HepG2 (cell line): ENCODE results near the gene SBK2. TPM values are rescaled to one million over a fixed set of nuclear protein-coding genes. Genes with fewer than 3 reads are reported as not detected.

Source experiments
- AGO2 ChIP-seq: fragments of 200-400 bp; formaldehyde crosslinking; optimal IDR thresholded peaks from 2 replicates; pipeline ENCODE3; 2017; ENCODE audit warnings: mild to moderate bottlenecking, low read depth, low read length, moderate library complexity
- CREM ChIP-seq, 2 experiments: sonication (generic) in 1 of 2; formaldehyde crosslinking in 1 of 2; IDR thresholded peaks; 2 replicates each; pipeline versions ENCODE4 v1.4.0 to v1.6.1; 2016 to 2020; ENCODE audit warnings: antibody characterized with exemption in 1 of 2, mild to moderate bottlenecking in 1 of 2, missing genetic modification reagents in 1 of 2
- DNMT3B ChIP-seq: conservative IDR thresholded peaks from 2 replicates; pipeline ENCODE4 v1.6.1; 2016; ENCODE audit warnings: missing biosample characterization, control low read depth
- GZF1 ChIP-seq: sonication (generic); formaldehyde crosslinking; IDR thresholded peaks from 2 replicates; pipeline ENCODE4 v1.5.1; 2020; ENCODE audit warnings: mild to moderate bottlenecking, missing genetic modification reagents
- HES4 ChIP-seq: sonication (generic); formaldehyde crosslinking; IDR thresholded peaks from 2 replicates; pipeline ENCODE4 v1.9.0; 2021; ENCODE audit warnings: mild to moderate bottlenecking, missing genetic modification reagents, borderline replicate concordance
- KLF11 ChIP-seq: IDR thresholded peaks from 2 replicates; pipeline ENCODE4 v1.6.1; 2016; ENCODE audit warnings: missing compliant biosample characterization
- KLF12 ChIP-seq: sonication (generic); formaldehyde crosslinking; IDR thresholded peaks from 2 replicates; pipeline ENCODE4 v1.4.0; 2020; ENCODE audit warnings: missing genetic modification reagents, borderline replicate concordance
- KLF9 ChIP-seq: IDR thresholded peaks from 2 replicates; pipeline ENCODE4 v1.6.1; 2016; ENCODE audit warnings: low read depth
- SALL2 ChIP-seq: sonication (generic); formaldehyde crosslinking; IDR thresholded peaks from 2 replicates; pipeline ENCODE4 v1.8.1; 2023; ENCODE audit warnings: mild to moderate bottlenecking, missing genetic modification reagents, inconsistent platforms
- TCF7 ChIP-seq: sonication (generic); IDR thresholded peaks from 2 replicates; pipeline ENCODE4 v1.6.1; 2016; ENCODE audit warnings: antibody characterized with exemption, low read depth
- U2AF2 ChIP-seq: fragments of 200-400 bp; formaldehyde crosslinking; IDR thresholded peaks from 2 replicates; pipeline ENCODE4 v1.6.1; 2017; ENCODE audit warnings: low read depth, mild to moderate bottlenecking, low read length
- ZBTB4 ChIP-seq: sonication (generic); formaldehyde crosslinking; IDR thresholded peaks from 2 replicates; pipeline ENCODE4 v1.4.0; 2020; ENCODE audit warnings: missing genetic modification reagents, mild to moderate bottlenecking, borderline replicate concordance
- ZNF24 ChIP-seq: fragments of 450-650 bp; IDR thresholded peaks from 2 replicates; pipeline ENCODE4 v1.6.1; 2017; ENCODE audit warnings: antibody characterized with exemption, mild to moderate bottlenecking
- ZNF615 ChIP-seq: sonication (generic); formaldehyde crosslinking; IDR thresholded peaks from 2 replicates; pipeline ENCODE4 v1.5.0; 2020; ENCODE audit warnings: mild to moderate bottlenecking, missing genetic modification reagents, borderline replicate concordance
- polyA plus RNA-seq, 8 experiments: library from polyadenylated mRNA; depleted of rRNA in 3 of 8; stranded (reverse) in 7 of 8; unstranded in 1 of 8; fragments of >200 nt; fragmentation: Illumina TruSeq in 4 of 8; extraction: Trizol in 4 of 8; gene quantifications; 2 replicates each; pipeline versions ENCODE4 v1.2.1 to v1.2.3, GENCODE V29; 2011 to 2016; ENCODE audit warnings: low read depth in 4 of 8, missing spikeins in 1 of 8, mixed read lengths in 1 of 8; ENCODE audit not compliant: insufficient read depth in 1 of 8
- total RNA-seq, 5 experiments: library from RNA; depleted of rRNA; stranded (reverse); fragments of >200 nt; fragmentation: Illumina TruSeq; extraction: Trizol; gene quantifications; 2 replicates each; pipeline ENCODE4 v1.2.3, GENCODE V29; 2016; ENCODE audit warnings: low read depth in 1 of 5
- TF ChIP-seq, protein P1 (sequence below): sonication (generic); formaldehyde crosslinking; IDR thresholded peaks from 2 replicates; pipeline ENCODE4 v1.5.1; 2020; ENCODE audit warnings: mild to moderate bottlenecking, missing genetic modification reagents, moderate library complexity
- TF ChIP-seq, protein P2 (sequence below): sonication (generic); formaldehyde crosslinking; IDR thresholded peaks from 2 replicates; pipeline ENCODE4 v1.4.0; 2020; ENCODE audit warnings: missing genetic modification reagents
- TF ChIP-seq, protein P3 (sequence below): sonication (generic); formaldehyde crosslinking; IDR thresholded peaks from 2 replicates; pipeline ENCODE4 v1.8.0; 2022; ENCODE audit warnings: mild to moderate bottlenecking, missing genetic modification reagents, moderate library complexity

SBK2 gene
- total and polyA plus RNA-seq, 2 of the 13 experiments (the other 11 are each of a cell fraction or from before 2014, with no cell fraction given) = 0.24 TPM; not detected in 1

GRCh38 chr19:55484593-55485438 lies 52.1 kb downstream of the SBK2 start, which contains the start of gene NAT14 (continued):
- TF ChIP-seq, protein P1, sequence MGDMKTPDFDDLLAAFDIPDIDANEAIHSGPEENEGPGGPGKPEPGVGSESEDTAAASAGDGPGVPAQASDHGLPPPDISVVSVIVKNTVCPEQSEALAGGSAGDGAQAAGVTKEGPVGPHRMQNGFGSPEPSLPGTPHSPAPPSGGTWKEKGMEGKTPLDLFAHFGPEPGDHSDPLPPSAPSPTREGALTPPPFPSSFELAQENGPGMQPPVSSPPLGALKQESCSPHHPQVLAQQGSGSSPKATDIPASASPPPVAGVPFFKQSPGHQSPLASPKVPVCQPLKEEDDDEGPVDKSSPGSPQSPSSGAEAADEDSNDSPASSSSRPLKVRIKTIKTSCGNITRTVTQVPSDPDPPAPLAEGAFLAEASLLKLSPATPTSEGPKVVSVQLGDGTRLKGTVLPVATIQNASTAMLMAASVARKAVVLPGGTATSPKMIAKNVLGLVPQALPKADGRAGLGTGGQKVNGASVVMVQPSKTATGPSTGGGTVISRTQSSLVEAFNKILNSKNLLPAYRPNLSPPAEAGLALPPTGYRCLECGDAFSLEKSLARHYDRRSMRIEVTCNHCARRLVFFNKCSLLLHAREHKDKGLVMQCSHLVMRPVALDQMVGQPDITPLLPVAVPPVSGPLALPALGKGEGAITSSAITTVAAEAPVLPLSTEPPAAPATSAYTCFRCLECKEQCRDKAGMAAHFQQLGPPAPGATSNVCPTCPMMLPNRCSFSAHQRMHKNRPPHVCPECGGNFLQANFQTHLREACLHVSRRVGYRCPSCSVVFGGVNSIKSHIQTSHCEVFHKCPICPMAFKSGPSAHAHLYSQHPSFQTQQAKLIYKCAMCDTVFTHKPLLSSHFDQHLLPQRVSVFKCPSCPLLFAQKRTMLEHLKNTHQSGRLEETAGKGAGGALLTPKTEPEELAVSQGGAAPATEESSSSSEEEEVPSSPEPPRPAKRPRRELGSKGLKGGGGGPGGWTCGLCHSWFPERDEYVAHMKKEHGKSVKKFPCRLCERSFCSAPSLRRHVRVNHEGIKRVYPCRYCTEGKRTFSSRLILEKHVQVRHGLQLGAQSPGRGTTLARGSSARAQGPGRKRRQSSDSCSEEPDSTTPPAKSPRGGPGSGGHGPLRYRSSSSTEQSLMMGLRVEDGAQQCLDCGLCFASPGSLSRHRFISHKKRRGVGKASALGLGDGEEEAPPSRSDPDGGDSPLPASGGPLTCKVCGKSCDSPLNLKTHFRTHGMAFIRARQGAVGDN (CRISPR knock-in tag) = peak; percentile 74
- TF ChIP-seq GZF1 (no peak), ZBTB4 (CRISPR knock-in tag) (0 out of 2 replicates have a peak, but pooled peaks have one; percentile 46), ZNF615 (CRISPR knock-in tag) (no peak), KLF11 (CRISPR knock-in tag) (no peak), ZNF24 (no peak), HES4 (CRISPR knock-in tag) (no peak), TCF7 (no peak), CREM (IDR thresholded peaks at IDR 0.05) (peak; percentile 86), CREM (CRISPR knock-in tag; IDR thresholded peaks at IDR 0.05) (peak; percentile 62; the same call in 1 of the 2 replicates), KLF9 (CRISPR knock-in tag) (no peak), DNMT3B (CRISPR knock-in tag) (no peak), KLF12 (CRISPR knock-in tag) (peak; percentile 67; the same call in 1 of the 2 replicates), AGO2 (peak; percentile 85), SALL2 (peak; percentile 65; the same call in 1 of the 2 replicates), U2AF2 (no peak)
- TF ChIP-seq, protein P2, sequence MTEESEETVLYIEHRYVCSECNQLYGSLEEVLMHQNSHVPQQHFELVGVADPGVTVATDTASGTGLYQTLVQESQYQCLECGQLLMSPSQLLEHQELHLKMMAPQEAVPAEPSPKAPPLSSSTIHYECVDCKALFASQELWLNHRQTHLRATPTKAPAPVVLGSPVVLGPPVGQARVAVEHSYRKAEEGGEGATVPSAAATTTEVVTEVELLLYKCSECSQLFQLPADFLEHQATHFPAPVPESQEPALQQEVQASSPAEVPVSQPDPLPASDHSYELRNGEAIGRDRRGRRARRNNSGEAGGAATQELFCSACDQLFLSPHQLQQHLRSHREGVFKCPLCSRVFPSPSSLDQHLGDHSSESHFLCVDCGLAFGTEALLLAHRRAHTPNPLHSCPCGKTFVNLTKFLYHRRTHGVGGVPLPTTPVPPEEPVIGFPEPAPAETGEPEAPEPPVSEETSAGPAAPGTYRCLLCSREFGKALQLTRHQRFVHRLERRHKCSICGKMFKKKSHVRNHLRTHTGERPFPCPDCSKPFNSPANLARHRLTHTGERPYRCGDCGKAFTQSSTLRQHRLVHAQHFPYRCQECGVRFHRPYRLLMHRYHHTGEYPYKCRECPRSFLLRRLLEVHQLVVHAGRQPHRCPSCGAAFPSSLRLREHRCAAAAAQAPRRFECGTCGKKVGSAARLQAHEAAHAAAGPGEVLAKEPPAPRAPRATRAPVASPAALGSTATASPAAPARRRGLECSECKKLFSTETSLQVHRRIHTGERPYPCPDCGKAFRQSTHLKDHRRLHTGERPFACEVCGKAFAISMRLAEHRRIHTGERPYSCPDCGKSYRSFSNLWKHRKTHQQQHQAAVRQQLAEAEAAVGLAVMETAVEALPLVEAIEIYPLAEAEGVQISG (CRISPR knock-in tag) = peak; percentile 49; the same call in 1 of the 2 replicates
- TF ChIP-seq, protein P3, sequence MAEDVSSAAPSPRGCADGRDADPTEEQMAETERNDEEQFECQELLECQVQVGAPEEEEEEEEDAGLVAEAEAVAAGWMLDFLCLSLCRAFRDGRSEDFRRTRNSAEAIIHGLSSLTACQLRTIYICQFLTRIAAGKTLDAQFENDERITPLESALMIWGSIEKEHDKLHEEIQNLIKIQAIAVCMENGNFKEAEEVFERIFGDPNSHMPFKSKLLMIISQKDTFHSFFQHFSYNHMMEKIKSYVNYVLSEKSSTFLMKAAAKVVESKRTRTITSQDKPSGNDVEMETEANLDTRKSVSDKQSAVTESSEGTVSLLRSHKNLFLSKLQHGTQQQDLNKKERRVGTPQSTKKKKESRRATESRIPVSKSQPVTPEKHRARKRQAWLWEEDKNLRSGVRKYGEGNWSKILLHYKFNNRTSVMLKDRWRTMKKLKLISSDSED (CRISPR knock-in tag) = no peak
